ENCODE results near the gene HADH.
"Not testable (repeated sequence)": the region's sequence is repeated elsewhere in the genome, so short reads cannot be mapped to it uniquely, and the experiment has no call there.

The HADH gene

GRCh38 chr4:108033348-108033747, 43.7 kb downstream of the HADH start:
- no peak for DNase-seq

DNA sequence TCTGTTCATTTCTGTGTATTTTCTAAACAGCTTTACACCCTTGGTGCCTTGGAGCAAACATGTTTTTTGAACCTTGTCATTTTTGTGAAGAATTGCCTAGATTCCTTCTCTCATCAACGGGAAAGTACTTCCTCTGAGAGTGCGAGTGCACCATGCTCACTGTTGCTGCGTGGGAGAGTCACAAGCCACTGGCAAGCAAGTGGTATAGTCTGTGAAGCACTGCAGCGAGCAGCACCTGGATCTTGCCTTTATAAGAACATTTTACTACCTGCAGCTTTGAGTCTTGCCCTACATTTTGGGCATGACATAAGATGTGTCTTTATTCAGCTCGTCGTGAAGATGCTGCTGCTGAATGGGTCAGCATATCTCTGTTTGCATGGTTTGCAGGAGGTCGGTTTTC, 44.9 kb downstream of the HADH start:
- no peak for DNase-seq

DNA sequence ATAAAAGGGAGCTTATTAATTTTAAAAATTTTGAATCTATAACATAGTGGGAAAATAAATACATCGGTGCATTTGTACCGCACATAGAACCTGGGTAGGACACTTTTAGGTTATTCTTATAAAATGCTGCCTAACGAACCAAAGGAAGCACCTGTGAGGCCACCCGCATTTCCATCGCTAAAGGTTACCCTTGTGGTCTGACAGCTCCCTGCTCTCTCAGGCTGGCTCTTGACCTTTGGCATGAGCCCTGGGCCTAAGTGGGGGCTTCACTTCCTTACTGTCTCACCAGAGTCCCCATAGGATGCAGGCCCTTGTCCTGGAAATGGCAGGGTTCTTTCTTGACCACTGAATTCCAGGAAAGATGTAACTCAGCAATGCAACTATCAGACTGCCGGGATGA, 46.0 kb downstream of the HADH start:
- DNase-seq, result no peak

- DNase-seq, result peak; percentile 61
Observed at GRCh38 chr4:108036213-108036612, 46.5 kb downstream of the HADH start.

- DNase-seq, result no peak
Observed at GRCh38 chr4:108037884-108038283, 48.2 kb downstream of the HADH start.

DNA sequence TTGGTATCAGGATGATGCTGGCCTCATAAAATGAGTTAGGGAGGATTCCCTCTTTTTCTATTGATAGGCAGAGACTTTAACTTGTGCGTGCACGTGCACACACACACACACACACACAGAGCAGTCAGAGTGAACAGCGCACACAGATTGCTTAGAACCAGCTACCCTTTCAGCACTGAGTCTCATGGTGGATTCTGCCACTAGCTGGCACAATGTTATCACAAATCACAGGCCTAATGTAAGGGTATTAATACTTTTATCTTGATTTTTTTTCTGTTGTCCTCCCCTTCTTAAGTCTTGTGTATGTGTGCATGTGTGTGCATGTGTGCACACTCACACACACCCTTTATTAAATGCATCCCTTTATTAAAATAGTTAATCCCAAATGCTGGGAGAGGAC, 53.2 kb downstream of the HADH start:
- no peak for DNase-seq

- DNase-seq, result no peak
Observed at GRCh38 chr4:108043526-108043925, 53.8 kb downstream of the HADH start.

GRCh38 chr4:108044951-108045686, 55.4 kb downstream of the HADH start:
- no peak for DNase-seq

GRCh38 chr4:108045687-108046024, 56.0 kb downstream of the HADH start:
- DNase-seq, result no peak

DNA sequence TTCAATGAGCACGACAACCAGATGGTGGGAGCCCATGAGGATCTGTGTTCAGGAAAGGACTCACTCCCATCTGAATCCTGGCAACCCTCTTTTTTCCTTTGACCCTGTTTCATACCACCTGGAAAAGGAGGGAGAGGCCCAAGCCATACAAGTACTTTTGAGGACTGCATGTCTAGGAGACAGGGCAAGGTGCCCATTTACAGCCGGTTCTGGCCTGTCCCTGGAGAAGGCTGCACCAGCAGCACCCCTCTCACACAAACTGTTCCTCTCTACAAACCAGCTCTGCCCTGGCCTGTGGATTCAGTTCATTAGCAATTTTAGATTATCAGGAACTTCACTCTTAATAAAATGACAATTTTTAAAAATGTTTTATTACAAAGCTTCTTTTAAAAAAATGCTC, 57.5 kb downstream of the HADH start:
- DNase-seq, result no peak

- DNase-seq, result no peak
Observed at GRCh38 chr4:108048157-108048556, 58.5 kb downstream of the HADH start.

DNA sequence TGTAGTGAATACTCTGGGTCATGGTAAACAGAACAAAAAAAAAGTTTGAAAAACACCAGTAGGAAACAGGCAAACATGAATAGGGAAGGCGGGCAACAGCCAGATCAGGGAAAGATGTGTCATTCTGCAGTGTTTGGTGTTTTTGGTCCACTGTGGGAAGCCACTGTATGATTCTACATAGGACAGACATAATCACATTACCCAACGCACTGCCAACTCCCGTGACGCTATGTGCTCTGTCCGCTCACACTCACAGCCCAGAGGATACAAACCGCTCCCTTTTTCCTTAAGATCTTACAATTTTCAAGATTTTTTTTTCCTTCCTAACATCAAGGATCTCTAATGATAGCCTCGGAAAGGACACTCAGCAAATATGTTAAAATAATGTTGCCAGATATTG, 59.3 kb downstream of the HADH start:
- DNase-seq, result no peak

DNA sequence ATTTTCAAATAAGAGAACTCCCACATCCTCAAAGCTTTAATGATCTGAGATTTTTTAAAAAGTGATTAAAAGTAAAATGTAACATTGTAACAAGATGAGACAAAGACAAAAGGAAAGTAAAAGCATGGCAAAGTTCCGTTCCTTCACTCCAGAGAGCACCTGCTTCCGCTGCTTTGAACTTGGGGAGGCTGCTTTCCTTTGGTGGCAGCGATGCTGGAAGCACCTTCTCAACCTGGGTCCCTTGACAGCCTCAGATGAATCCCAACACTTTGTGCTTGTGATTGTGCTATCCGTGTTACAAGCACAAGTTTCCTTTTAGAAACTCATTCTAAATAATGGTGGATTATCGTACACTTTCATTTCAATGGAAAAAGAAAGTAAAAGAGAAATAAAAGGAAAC, 59.7 kb downstream of the HADH start:
- peak; percentile 49 for DNase-seq

DNA sequence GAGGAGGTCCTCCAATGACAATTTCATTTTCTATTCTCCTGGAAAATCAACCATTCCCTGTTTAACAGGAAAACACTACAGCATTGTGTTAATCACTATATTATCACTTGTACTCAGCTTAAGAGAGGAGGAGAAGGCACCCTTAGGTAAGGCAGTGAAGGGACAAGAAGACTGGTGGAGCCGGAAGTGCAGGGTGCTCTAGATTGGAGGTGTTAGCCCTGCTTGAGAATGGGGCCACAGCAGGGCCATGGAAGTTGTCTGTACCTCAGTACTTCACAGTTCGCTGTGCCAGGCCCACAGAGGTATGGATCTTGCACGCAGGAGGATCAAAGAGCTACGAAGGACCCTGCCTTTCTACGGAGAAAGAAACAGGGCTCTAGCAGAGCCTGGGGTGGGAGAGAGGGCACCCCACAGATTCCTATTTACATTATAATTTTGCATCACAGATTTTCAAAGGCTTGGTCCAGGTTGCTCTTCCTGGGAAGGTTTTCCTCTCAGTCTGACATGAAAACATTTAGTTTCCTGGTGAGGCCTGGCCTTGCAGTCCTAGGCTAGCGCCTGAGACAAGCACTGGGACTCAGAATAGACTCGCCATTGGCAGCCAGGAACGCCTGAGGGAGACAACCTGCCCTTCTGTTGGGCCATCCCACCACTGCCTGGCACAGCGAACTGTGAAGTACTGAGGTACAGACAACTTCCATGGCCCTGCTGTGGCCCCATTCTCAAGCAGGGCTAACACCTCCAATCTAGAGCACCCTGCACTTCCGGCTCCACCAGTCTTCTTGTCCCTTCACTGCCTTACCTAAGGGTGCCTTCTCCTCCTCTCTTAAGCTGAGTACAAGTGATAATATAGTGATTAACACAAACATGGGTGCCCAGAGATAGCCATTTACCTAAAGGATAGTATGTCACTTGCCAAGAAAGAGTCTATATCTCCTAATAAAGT, 60.8 kb downstream of the HADH start:
- DNase-seq, result not testable (repeated sequence)

GRCh38 chr4:108051343-108051742, 61.7 kb downstream of the HADH start:
- no peak for DNase-seq

- no peak for DNase-seq
Observed at GRCh38 chr4:108052558-108053120, 63.0 kb downstream of the HADH start.

- DNase-seq, result no peak
Observed at GRCh38 chr4:108053251-108053711, 63.6 kb downstream of the HADH start.

DNA sequence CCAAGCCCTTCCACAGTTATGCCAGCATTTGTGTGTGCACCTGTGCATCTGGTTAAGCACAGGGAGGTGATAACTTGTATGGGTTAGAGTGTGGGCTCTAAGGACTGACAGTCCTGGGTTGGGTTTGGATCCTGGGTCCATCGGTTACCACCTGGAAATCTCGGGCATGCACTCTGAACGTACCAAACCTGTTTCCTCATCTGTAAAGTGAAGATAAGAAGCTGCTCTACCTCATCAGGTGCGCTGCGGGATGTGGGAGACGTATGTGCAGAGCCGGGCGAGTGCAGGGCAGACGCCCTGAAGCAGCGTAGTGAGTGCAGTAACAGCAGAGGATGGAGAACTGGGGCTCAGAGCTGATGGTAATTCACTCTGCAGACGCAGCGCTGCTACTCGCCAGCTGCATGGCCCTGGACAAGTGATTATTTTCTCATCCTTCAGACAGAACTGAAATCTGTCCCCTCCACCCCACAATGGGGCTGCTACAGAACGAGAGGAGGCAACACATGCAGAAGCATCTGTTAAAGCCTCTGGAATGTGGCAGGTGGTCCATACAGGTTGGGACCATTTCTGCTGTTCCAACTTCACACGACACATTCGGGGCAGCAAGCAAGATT, 64.4 kb downstream of the HADH start:
- DNase-seq, result no peak

DNA sequence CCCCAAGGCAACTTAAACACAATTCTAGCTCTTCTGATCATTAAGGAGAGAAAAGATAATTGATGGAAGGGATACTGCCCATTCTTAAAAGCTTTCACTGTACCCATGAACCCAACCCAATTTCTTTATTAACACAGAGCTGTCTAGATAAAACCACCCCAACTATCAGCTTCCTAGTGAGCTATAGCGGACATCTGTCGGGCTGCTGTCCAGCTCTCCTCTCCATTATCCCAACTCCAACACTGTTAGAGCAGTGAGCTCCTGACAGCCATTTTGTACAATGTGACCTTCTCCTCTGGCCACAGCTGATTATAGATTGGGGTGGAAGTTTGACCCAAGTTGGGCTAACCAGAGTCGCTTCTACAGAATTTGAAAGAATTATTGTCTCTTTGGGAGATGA, 66.1 kb downstream of the HADH start:
- no peak for DNase-seq

DNA sequence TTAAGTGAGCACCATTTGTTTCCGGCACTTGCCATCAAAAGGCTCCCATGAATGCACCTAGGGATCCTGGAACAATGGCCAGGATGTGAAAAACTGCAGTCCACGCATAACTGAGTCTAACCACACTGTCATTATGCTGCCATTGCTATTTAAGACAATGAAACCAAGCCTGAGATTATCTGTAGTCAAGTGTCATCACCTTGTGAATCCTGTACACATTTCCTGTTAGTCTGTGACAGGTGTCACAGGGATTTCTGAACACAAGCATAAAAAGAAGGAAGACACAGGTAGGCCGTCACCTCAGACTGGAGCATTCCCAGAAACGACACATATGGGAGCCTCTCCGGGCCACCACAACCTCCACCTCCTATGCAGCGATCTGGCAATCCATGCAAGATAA, 66.7 kb downstream of the HADH start:
- DNase-seq, result no peak

- no peak for DNase-seq
Observed at GRCh38 chr4:108058685-108059440, 69.2 kb downstream of the HADH start.

DNA sequence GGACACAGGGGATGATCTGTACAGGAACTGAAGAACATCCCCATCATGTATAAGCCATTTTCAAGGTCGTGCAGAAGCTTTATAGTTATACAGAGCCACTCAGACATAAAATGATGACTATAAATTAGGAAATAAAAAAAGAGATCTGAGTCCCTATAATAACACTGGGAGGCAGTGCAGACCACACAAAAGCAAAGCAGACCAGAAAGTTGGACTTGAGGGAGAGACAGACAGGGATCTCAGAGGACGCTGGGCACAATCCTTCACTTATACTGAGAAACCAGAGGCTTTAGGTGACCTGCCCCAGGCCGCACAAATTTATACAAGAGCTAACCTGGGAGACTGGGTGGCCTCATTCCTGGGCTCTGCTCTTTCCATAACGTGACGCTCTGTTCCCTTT, 70.5 kb downstream of the HADH start:
- peak; percentile 28 for DNase-seq

All from CD4-positive, alpha-beta T cell treated with Interleukin-10 for 1 hour (primary cell).